KOPT-K1 (cell line): ENCODE results near the gene MOG.

Experiments
- H3K27ac ChIP-seq: fragments of 200-600 bp; sonication (generic); 2 replicates; pipeline ENCODE4 v1.5.1; 2016; ENCODE audit warnings: antibody characterized with exemption, mild to moderate bottlenecking, low read depth, low read length; ENCODE audit not compliant: poor library complexity, severe bottlenecking
- H3K36me3 ChIP-seq: fragments of 200-600 bp; sonication (generic); 2 replicates; pipeline ENCODE4 v1.5.1; 2017; ENCODE audit warnings: antibody characterized with exemption, mild to moderate bottlenecking, low read length, moderate library complexity; ENCODE audit not compliant: insufficient read depth
- H3K9me3 ChIP-seq: fragments of 200-600 bp; sonication (generic); 2 replicates; pipeline ENCODE4 v1.5.1; 2017; ENCODE audit warnings: antibody characterized with exemption, low read length, mild to moderate bottlenecking; ENCODE audit not compliant: insufficient read depth, poor library complexity, severe bottlenecking

MOG gene

GRCh38 chr6:29680904-29681303 lies 24.0 kb downstream of the MOG start, which contains the start of gene ZFP57:
Gene ZFP57 (minus strand): TSS chr6:29681152. CDS start chr6:29677003, 4,149 bp downstream.
- Histone ChIP-seq H3K27ac (no peak within 1 kb of the TSS), H3K36me3 (no peaks in the 10 kb centered on the region), H3K9me3 (no peaks in the 10 kb centered on the region)

GRCh38 chr6:29681811-29682210 lies 24.9 kb downstream of the MOG start:
- Histone ChIP-seq H3K9me3 (no peaks in the 10 kb centered on the region), H3K27ac (no peak overlapping the region), H3K36me3 (no peaks in the 10 kb centered on the region)

- Histone ChIP-seq H3K9me3 (no peaks in the 10 kb centered on the region), H3K36me3 (no peaks in the 10 kb centered on the region), H3K27ac (no peak overlapping the region)
These were observed 28.9 kb downstream of the MOG start for GRCh38 chr6:29685718-29686326.

- H3K9me3 ChIP-seq, result peaks cover 11% of the 10 kb centered on the region
- no peak overlapping the region for H3K27ac ChIP-seq
- no peaks in the 10 kb centered on the region for H3K36me3 ChIP-seq
These were observed 37.7 kb downstream of the MOG start for GRCh38 chr6:29694637-29695036.

GRCh38 chr6:29696147-29697125 lies 39.5 kb downstream of the MOG start:
- H3K36me3 ChIP-seq, result no peaks in the 10 kb centered on the region
- no peak overlapping the region for H3K27ac ChIP-seq
- peaks cover 11% of the 10 kb centered on the region for H3K9me3 ChIP-seq

GRCh38 chr6:29702519-29703103 lies 45.7 kb downstream of the MOG start:
- Histone ChIP-seq H3K9me3 (no peaks in the 10 kb centered on the region), H3K27ac (no peak overlapping the region), H3K36me3 (no peaks in the 10 kb centered on the region)

GRCh38 chr6:29705389-29706231 lies 48.7 kb downstream of the MOG start:
- Histone ChIP-seq H3K36me3 (no peaks in the 10 kb centered on the region), H3K27ac (no peak overlapping the region), H3K9me3 (no peaks in the 10 kb centered on the region)

GRCh38 chr6:29708432-29709179 lies 51.7 kb downstream of the MOG start:
- H3K27ac ChIP-seq, result no peak overlapping the region
- H3K36me3 ChIP-seq, result no peaks in the 10 kb centered on the region
- H3K9me3 ChIP-seq, result no peaks in the 10 kb centered on the region

GRCh38 chr6:29709188-29709587 lies 52.3 kb downstream of the MOG start:
- Histone ChIP-seq H3K27ac (no peak overlapping the region), H3K9me3 (no peaks in the 10 kb centered on the region), H3K36me3 (no peaks in the 10 kb centered on the region)

GRCh38 chr6:29710281-29710941 lies 53.5 kb downstream of the MOG start:
- Histone ChIP-seq H3K27ac (no peak overlapping the region), H3K36me3 (no peaks in the 10 kb centered on the region), H3K9me3 (no peaks in the 10 kb centered on the region)

GRCh38 chr6:29720863-29721262 lies 64.0 kb downstream of the MOG start:
- no peaks in the 10 kb centered on the region for H3K36me3 ChIP-seq
- H3K9me3 ChIP-seq, result no peaks in the 10 kb centered on the region
- no peak overlapping the region for H3K27ac ChIP-seq
